ENCODE data around the gene EDRF1. TPM values are rescaled to one million over a fixed set of nuclear protein-coding genes. Genes with fewer than 3 reads are reported as not detected.

Gene EDRF1
- total and polyA plus RNA-seq, 2 experiments from 2014 or later = 25.0 to 48.8 TPM

DNA sequence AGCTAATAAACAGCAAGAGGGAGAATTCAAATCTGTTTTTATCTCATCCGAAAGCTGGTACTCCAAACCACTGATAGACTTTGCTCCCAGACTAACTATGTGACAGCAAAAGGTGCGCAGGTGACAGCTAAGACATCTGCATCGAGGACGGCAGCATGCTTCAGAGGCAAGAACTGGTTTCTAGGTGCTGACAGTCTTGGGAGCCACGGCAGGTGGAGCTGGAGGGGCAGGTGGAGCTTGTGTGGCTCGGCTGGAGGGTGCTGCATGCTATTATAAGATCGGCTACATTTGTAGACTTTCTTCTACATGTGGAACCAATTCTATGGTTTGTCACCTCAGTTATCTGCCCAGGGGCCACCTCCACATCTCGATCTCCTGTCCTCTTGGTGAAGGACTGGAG lies 77.9 kb downstream of the EDRF1 start (continued):
- TF ChIP-seq, protein P1, sequence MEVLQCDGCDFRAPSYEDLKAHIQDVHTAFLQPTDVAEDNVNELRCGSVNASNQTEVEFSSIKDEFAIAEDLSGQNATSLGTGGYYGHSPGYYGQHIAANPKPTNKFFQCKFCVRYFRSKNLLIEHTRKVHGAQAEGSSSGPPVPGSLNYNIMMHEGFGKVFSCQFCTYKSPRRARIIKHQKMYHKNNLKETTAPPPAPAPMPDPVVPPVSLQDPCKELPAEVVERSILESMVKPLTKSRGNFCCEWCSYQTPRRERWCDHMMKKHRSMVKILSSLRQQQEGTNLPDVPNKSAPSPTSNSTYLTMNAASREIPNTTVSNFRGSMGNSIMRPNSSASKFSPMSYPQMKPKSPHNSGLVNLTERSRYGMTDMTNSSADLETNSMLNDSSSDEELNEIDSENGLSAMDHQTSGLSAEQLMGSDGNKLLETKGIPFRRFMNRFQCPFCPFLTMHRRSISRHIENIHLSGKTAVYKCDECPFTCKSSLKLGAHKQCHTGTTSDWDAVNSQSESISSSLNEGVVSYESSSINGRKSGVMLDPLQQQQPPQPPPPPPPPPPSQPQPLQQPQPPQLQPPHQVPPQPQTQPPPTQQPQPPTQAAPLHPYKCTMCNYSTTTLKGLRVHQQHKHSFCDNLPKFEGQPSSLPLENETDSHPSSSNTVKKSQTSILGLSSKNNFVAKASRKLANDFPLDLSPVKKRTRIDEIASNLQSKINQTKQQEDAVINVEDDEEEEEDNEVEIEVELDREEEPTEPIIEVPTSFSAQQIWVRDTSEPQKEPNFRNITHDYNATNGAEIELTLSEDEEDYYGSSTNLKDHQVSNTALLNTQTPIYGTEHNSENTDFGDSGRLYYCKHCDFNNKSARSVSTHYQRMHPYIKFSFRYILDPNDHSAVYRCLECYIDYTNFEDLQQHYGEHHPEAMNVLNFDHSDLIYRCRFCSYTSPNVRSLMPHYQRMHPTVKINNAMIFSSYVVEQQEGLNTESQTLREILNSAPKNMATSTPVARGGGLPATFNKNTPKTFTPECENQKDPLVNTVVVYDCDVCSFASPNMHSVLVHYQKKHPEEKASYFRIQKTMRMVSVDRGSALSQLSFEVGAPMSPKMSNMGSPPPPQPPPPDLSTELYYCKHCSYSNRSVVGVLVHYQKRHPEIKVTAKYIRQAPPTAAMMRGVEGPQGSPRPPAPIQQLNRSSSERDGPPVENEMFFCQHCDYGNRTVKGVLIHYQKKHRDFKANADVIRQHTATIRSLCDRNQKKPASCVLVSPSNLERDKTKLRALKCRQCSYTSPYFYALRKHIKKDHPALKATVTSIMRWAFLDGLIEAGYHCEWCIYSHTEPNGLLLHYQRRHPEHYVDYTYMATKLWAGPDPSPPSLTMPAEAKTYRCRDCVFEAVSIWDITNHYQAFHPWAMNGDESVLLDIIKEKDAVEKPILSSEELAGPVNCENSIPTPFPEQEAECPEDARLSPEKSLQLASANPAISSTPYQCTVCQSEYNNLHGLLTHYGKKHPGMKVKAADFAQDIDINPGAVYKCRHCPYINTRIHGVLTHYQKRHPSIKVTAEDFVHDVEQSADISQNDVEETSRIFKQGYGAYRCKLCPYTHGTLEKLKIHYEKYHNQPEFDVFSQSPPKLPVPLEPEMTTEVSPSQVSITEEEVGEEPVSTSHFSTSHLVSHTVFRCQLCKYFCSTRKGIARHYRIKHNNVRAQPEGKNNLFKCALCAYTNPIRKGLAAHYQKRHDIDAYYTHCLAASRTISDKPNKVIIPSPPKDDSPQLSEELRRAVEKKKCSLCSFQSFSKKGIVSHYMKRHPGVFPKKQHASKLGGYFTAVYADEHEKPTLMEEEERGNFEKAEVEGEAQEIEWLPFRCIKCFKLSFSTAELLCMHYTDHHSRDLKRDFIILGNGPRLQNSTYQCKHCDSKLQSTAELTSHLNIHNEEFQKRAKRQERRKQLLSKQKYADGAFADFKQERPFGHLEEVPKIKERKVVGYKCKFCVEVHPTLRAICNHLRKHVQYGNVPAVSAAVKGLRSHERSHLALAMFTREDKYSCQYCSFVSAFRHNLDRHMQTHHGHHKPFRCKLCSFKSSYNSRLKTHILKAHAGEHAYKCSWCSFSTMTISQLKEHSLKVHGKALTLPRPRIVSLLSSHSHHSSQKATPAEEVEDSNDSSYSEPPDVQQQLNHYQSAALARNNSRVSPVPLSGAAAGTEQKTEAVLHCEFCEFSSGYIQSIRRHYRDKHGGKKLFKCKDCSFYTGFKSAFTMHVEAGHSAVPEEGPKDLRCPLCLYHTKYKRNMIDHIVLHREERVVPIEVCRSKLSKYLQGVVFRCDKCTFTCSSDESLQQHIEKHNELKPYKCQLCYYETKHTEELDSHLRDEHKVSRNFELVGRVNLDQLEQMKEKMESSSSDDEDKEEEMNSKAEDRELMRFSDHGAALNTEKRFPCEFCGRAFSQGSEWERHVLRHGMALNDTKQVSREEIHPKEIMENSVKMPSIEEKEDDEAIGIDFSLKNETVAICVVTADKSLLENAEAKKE (CRISPR knock-in tag; IDR thresholded peaks at IDR 0.05) = no peak
- no peak for TF ChIP-seq CREB1 (CRISPR knock-in tag; IDR thresholded peaks at IDR 0.05; ENCODE audit: low read depth)
- TF ChIP-seq, protein P2, sequence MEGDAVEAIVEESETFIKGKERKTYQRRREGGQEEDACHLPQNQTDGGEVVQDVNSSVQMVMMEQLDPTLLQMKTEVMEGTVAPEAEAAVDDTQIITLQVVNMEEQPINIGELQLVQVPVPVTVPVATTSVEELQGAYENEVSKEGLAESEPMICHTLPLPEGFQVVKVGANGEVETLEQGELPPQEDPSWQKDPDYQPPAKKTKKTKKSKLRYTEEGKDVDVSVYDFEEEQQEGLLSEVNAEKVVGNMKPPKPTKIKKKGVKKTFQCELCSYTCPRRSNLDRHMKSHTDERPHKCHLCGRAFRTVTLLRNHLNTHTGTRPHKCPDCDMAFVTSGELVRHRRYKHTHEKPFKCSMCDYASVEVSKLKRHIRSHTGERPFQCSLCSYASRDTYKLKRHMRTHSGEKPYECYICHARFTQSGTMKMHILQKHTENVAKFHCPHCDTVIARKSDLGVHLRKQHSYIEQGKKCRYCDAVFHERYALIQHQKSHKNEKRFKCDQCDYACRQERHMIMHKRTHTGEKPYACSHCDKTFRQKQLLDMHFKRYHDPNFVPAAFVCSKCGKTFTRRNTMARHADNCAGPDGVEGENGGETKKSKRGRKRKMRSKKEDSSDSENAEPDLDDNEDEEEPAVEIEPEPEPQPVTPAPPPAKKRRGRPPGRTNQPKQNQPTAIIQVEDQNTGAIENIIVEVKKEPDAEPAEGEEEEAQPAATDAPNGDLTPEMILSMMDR (conservative IDR thresholded peaks at IDR 0.05; ENCODE audit: low read depth in 2 of 2) = no peak
- no peak for TF ChIP-seq POLR2AphosphoS5 (IDR thresholded peaks at IDR 0.05; ENCODE audit: low read depth)
- TF ChIP-seq JUNB (IDR thresholded peaks at IDR 0.05; ENCODE audit: unreplicated experiment) = no peak
- TF ChIP-seq EZH2phosphoT487 (IDR thresholded peaks at IDR 0.05; ENCODE audit: unreplicated experiment) = no peak
- no peak for TF ChIP-seq NANOG (IDR thresholded peaks at IDR 0.05; ENCODE audit: borderline replicate concordance)
- TF ChIP-seq ZNF331 (CRISPR knock-in tag; IDR thresholded peaks at IDR 0.05; ENCODE audit: low read depth) = no peak

Data from GM23338 (cell line).